H1 (cell line): ENCODE measurements around the gene CTDNEP1. TPM values are rescaled to one million over a fixed set of nuclear protein-coding genes. Genes with fewer than 3 reads are reported as not detected.

Source experiments
- CTCF ChIA-PET: fragments of 300-600 bp; sonication (Branson Sonifier 250); formaldehyde crosslinking; loops from one replicate; lab custom pipeline; 2021; ENCODE audit not compliant: partially characterized antibody; lab: Charles Lee
- POLR2A ChIA-PET: fragments of 300-600 bp; sonication (Branson Sonifier 250); formaldehyde crosslinking; loops from one replicate; lab custom pipeline; 2021; ENCODE audit warnings: inconsistent platforms; ENCODE audit not compliant: partially characterized antibody; lab: Charles Lee
- DNase-seq, 2 experiments: peaks; one replicate each; pipeline versions ENCODE4 v3.0.0 to v3.0.0-alpha.2; 2010 to 2022; ENCODE audit warnings: low spot score in 2 of 2, low read depth in 1 of 2, mixed read lengths in 1 of 2
- FAIRE-seq: peaks from 2 replicates; lab custom pipeline; 2011; peaks lifted over from hg19 to GRCh38; lab: Jason Lieb, UNC
- H2AFZ ChIP-seq: 2 replicates; pipeline ENCODE4 v1.8.1; 2012; ENCODE audit warnings: low read length, inconsistent platforms
- H2AK5ac ChIP-seq: 2 replicates; pipeline ENCODE4 v1.6.1; 2013; ENCODE audit warnings: low read depth, low read length
- H2BK120ac ChIP-seq: replicated peaks from 2 replicates; pipeline ENCODE3; 2013; ENCODE audit warnings: low read depth, low read length, inconsistent platforms
- H2BK12ac ChIP-seq: 2 replicates; pipeline ENCODE4 v1.6.1; 2013; ENCODE audit warnings: low read depth, low read length
- H2BK15ac ChIP-seq: 2 replicates; pipeline ENCODE4 v1.6.1; 2013; ENCODE audit warnings: low read length
- H2BK20ac ChIP-seq: 2 replicates; pipeline ENCODE4 v1.6.1; 2013; ENCODE audit warnings: low read length
- H2BK5ac ChIP-seq: 2 replicates; pipeline ENCODE4 v1.6.1; 2013; ENCODE audit warnings: low read depth, low read length
- H3K14ac ChIP-seq: 2 replicates; pipeline ENCODE4 v1.6.1; 2013; ENCODE audit warnings: inconsistent platforms; ENCODE audit not compliant: insufficient read length
- H3K18ac ChIP-seq: 2 replicates; pipeline ENCODE4 v1.6.1; 2013; ENCODE audit warnings: low read length; ENCODE audit errors: extremely low read depth
- H3K23ac ChIP-seq: 2 replicates; pipeline ENCODE4 v1.6.1; 2013; ENCODE audit warnings: inconsistent platforms; ENCODE audit not compliant: insufficient read length
- H3K23me2 ChIP-seq: 2 replicates; pipeline ENCODE4 v1.6.1; 2013; ENCODE audit warnings: low read depth, low read length
- H3K27ac ChIP-seq: 2 replicates; pipeline ENCODE4 v1.6.1; 2011; ENCODE audit warnings: low read depth, low read length, inconsistent platforms
- H3K27me3 ChIP-seq, 4 experiments: replicated peaks in 1 of 4; 1 replicate in 1 of 4; 2 replicates in 3 of 4; pipeline versions ENCODE4 v1.6.1 to v1.8.1; 2011 to 2013; ENCODE audit warnings: low read length in 3 of 4, mild to moderate bottlenecking in 3 of 4, inconsistent platforms in 2 of 4, mixed read lengths in 2 of 4, moderate library complexity in 1 of 4; ENCODE audit not compliant: control insufficient read depth in 3 of 4, insufficient read depth in 3 of 4; ENCODE audit errors: extremely low read depth in 1 of 4
- H3K36me3 ChIP-seq, 4 experiments: 2 replicates each; pipeline versions ENCODE4 v1.6.1 to v1.8.1; 2011 to 2013; ENCODE audit warnings: mild to moderate bottlenecking in 4 of 4, low read length in 3 of 4, moderate library complexity in 2 of 4, control low read depth in 1 of 4, inconsistent platforms in 1 of 4; ENCODE audit not compliant: insufficient read depth in 4 of 4, control insufficient read depth in 2 of 4
- H3K4ac ChIP-seq: replicated peaks from 2 replicates; pipeline ENCODE3; 2013; ENCODE audit warnings: low read length, low read depth, mixed read lengths, inconsistent platforms; ENCODE audit not compliant: insufficient read length
- H3K4me1 ChIP-seq, 4 experiments: replicated peaks in 1 of 4; 1 replicate in 1 of 4; 2 replicates in 3 of 4; pipeline versions ENCODE4 v1.6.1 to v1.8.1; 2011 to 2013; ENCODE audit warnings: low read length in 3 of 4, inconsistent platforms in 2 of 4, mixed read lengths in 1 of 4; ENCODE audit not compliant: insufficient read depth in 4 of 4, control insufficient read depth in 3 of 4
- H3K4me2 ChIP-seq, 2 experiments: 2 replicates each; pipeline versions ENCODE4 v1.6.1 to v1.8.1; 2011 to 2013; ENCODE audit warnings: low read depth in 2 of 2, low read length in 2 of 2, control low read depth in 1 of 2, inconsistent platforms in 1 of 2, mild to moderate bottlenecking in 1 of 2; ENCODE audit not compliant: insufficient read depth in 1 of 2
- H3K4me3 ChIP-seq, 4 experiments: fragments of 200-600, 300-600 bp in 1 of 4; sonication (generic), shearing (Covaris generic), sonication (Bioruptor Twin) in 1 of 4; 2 replicates each; pipeline versions ENCODE4 v1.5.1 to v1.8.1; 2011 to 2016; ENCODE audit warnings: low read length in 4 of 4, low read depth in 3 of 4, control low read depth in 2 of 4, inconsistent platforms in 2 of 4, mild to moderate bottlenecking in 2 of 4, mixed read lengths in 1 of 4, moderate library complexity in 1 of 4; ENCODE audit not compliant: insufficient read depth in 2 of 4; ENCODE audit errors: extremely low read depth in 1 of 4
- H3K56ac ChIP-seq: replicated peaks from 2 replicates; pipeline ENCODE3; 2013; ENCODE audit warnings: low read depth, mild to moderate bottlenecking, mixed read lengths, low read length, inconsistent platforms; ENCODE audit not compliant: insufficient read length
- H3K79me1 ChIP-seq: 2 replicates; pipeline ENCODE4 v1.6.1; 2013; ENCODE audit warnings: low read depth, low read length, control low read depth
- H3K79me2 ChIP-seq, 2 experiments: 2 replicates each; pipeline versions ENCODE4 v1.6.1 to v1.8.1; 2012 to 2013; ENCODE audit warnings: low read length in 2 of 2, mild to moderate bottlenecking in 2 of 2, inconsistent platforms in 1 of 2; ENCODE audit not compliant: insufficient read depth in 2 of 2, control insufficient read depth in 1 of 2
- H3K9ac ChIP-seq, 4 experiments: replicated peaks in 1 of 4; 1 replicate in 1 of 4; 2 replicates in 3 of 4; pipeline versions ENCODE4 v1.6.1 to v1.8.1; 2011 to 2013; ENCODE audit warnings: low read depth in 3 of 4, low read length in 3 of 4, control low read depth in 2 of 4, mild to moderate bottlenecking in 2 of 4, moderate library complexity in 2 of 4, inconsistent platforms in 1 of 4; ENCODE audit errors: extremely low read depth in 1 of 4
- H3K9me3 ChIP-seq, 2 experiments: 2 replicates each; pipeline versions ENCODE4 v1.6.1 to v1.8.1; 2012 to 2013; ENCODE audit warnings: mild to moderate bottlenecking in 2 of 2, moderate library complexity in 2 of 2, control low read depth in 1 of 2, inconsistent platforms in 1 of 2, low read depth in 1 of 2, low read length in 1 of 2, mixed read lengths in 1 of 2; ENCODE audit not compliant: insufficient read depth in 2 of 2
- H4K20me1 ChIP-seq, 2 experiments: replicated peaks in 1 of 2; 2 replicates each; pipeline versions ENCODE3 to v1.8.1; 2011 to 2013; ENCODE audit warnings: inconsistent platforms in 2 of 2, low read length in 2 of 2, mild to moderate bottlenecking in 1 of 2; ENCODE audit not compliant: insufficient read depth in 2 of 2, control insufficient read depth in 1 of 2
- H4K5ac ChIP-seq: 2 replicates; pipeline ENCODE4 v1.6.1; 2013; ENCODE audit warnings: low read length, low read depth, mixed read lengths, inconsistent platforms; ENCODE audit not compliant: insufficient read length
- H4K8ac ChIP-seq: 2 replicates; pipeline ENCODE4 v1.8.0; 2013; ENCODE audit warnings: mild to moderate bottlenecking, moderate library complexity, low read length, inconsistent platforms; ENCODE audit not compliant: insufficient read depth; ENCODE audit errors: extremely low read depth
- H4K91ac ChIP-seq: replicated peaks from 2 replicates; pipeline ENCODE3; 2013; ENCODE audit warnings: low read length, mixed read lengths, inconsistent platforms; ENCODE audit not compliant: insufficient read length
- EGR1 ChIP-seq: IDR thresholded peaks from 2 replicates; pipeline ENCODE4 v1.6.1; 2011; ENCODE audit warnings: low read depth, low read length, borderline replicate concordance
- KDM1A ChIP-seq: fragments of 200-600, 300-600 bp; sonication (generic); IDR thresholded peaks from 2 replicates; pipeline ENCODE4 v1.7.1; 2016; ENCODE audit warnings: mild to moderate bottlenecking, low read length, borderline replicate concordance
- MAFK ChIP-seq: IDR thresholded peaks from 2 replicates; pipeline ENCODE4 v1.6.1; 2012; ENCODE audit warnings: low read depth, mild to moderate bottlenecking, improper control_type of control experiment, low read length
- SIN3A ChIP-seq, 2 experiments: IDR thresholded peaks in 1 of 2; conservative IDR thresholded peaks in 1 of 2; 2 replicates each; pipeline ENCODE4 v1.6.1; 2011 to 2012; ENCODE audit warnings: low read length in 2 of 2, improper control_type of control experiment in 1 of 2, low read depth in 1 of 2, mild to moderate bottlenecking in 1 of 2
- SP2 ChIP-seq: IDR thresholded peaks from 2 replicates; pipeline ENCODE4 v1.6.1; 2012; ENCODE audit warnings: mild to moderate bottlenecking, low read length, inconsistent platforms
- TAF1 ChIP-seq: IDR thresholded peaks from 2 replicates; pipeline ENCODE4 v1.6.1; 2011; ENCODE audit warnings: mild to moderate bottlenecking, low read depth, low read length
- TAF7 ChIP-seq: optimal IDR thresholded peaks from 2 replicates; pipeline ENCODE3; 2011; ENCODE audit warnings: low read depth, mild to moderate bottlenecking, inconsistent platforms, low read length, moderate library complexity, borderline replicate concordance
- WGBS, 2 experiments: shearing (Covaris generic) in 1 of 2; methylation state at CpG; one replicate each; pipeline versions ENCODE4 v1.1.6 to v1.1.7; 2013 to 2015; ENCODE audit warnings: low lambda C conversion rate in 2 of 2, mixed read lengths in 2 of 2, inconsistent platforms in 1 of 2, low coverage in 1 of 2, missing lambda C conversion rate in 1 of 2; ENCODE audit not compliant: insufficient replicate concordance in 2 of 2, insufficient coverage in 1 of 2, insufficient read length in 1 of 2; ENCODE audit errors: extremely low coverage in 1 of 2, missing lambda C conversion rate in 1 of 2; 5-methylcytosine and 5-hydroxymethylcytosine counted together
- polyA plus RNA-seq, 7 experiments: library from polyadenylated mRNA; depleted of rRNA in 3 of 7; stranded (reverse) in 5 of 7; unstranded in 2 of 7; fragments of >200 nt in 5 of 7; fragments of 200-250 nt in 2 of 7; gene quantifications; 1 replicate in 5 of 7; 2 replicates in 1 of 7; 4 replicates in 1 of 7; pipeline versions ENCODE4 v1.2.1 to v1.2.3, GENCODE V29; 2011 to 2013; ENCODE audit warnings: missing spikeins in 2 of 7, mixed read lengths in 2 of 7
- total RNA-seq: library from RNA; stranded (reverse); fragmentation: NEBNext Ultra II Directional; extraction: Animal tissue kit (Norgen Biotek cat#: 25700); gene quantifications from 2 replicates; pipeline ENCODE4 v1.2.1, GENCODE V29; 2021
- TF ChIP-seq, protein P1 (sequence below): IDR thresholded peaks from 2 replicates; pipeline ENCODE4 v1.6.1; 2011; ENCODE audit warnings: low read length, improper control_type of control experiment

Gene CTDNEP1
- total and polyA plus RNA-seq, 2 of the 8 experiments (the other 6 are each of a cell fraction or from before 2014, with no cell fraction given) = 114 to 123 TPM

DNA sequence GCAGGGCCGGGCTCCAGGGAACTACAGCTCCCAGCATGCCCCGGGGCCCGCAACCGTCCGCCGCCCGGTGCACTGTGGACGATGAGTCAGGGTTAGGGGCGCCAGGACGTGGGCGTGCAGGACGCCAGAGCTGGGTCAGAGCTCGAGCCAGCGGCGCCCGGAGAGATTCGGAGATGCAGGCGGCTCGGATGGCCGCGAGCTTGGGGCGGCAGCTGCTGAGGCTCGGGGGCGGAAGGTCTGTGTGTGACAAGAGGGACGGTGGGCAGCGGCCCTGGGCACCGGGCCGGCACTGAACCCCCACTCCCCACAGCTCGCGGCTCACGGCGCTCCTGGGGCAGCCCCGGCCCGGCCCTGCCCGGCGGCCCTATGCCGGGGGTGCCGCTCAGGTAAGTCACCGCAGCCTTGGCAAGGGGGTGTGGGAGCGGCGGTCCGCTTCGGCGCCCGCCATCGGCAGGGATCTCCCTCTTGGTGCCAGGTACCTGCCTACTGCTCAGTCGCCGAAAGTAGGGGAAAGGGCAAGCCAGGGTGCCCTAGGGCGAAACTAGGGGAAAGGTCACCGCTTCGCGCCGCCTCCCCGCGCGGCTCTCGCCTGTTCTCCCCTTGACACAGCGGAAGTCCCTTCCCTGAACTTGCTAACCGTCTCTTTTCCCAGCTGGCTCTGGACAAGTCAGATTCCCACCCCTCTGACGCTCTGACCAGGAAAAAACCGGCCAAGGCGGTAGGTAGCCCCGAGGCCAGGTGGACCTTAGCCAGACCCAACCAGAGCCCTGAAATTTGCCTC, 31.5 kb downstream of the CTDNEP1 start, which contains the start of the genes ACADVL and DLG4:
Gene ACADVL (plus strand): TSS at position 127 of the 781 bp plus-strand sequence. CDS start 47 bp downstream, at position 174.
Gene DLG4 (minus strand): TSS at position 25 of the 781 bp plus-strand sequence.
- peaks cover 10 to 25% of the 10 kb centered on the region in 2 experiments for H4K20me1 ChIP-seq
- 1% methylated on average over 46 of the region's 63 CpGs; no CpG with 5 or more reads in 1 of the 2 experiments for WGBS, 2 experiments
- TF ChIP-seq SIN3A (conservative IDR thresholded peaks at IDR 0.05 in 1 of 2, IDR thresholded peaks at IDR 0.05 in 1 of 2; ENCODE audit: low read depth in 1 of 2, low read length in 2 of 2) (peak in 1 of 2 experiments; percentile 74; a peak in 2 of 4 replicates), TAF1 (peak; percentile 89), SP2 (no peak), MAFK (peak; percentile 60; the same call in 1 of the 2 replicates), KDM1A (no peak), TAF7 (peak; percentile 22), EGR1 (peak; percentile 95)
- TF ChIP-seq, protein P1, sequence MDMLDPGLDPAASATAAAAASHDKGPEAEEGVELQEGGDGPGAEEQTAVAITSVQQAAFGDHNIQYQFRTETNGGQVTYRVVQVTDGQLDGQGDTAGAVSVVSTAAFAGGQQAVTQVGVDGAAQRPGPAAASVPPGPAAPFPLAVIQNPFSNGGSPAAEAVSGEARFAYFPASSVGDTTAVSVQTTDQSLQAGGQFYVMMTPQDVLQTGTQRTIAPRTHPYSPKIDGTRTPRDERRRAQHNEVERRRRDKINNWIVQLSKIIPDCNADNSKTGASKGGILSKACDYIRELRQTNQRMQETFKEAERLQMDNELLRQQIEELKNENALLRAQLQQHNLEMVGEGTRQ = 0 out of 2 replicates have a peak, but pooled peaks have one; percentile 3

More for the DNA sequence above, 31.5 kb downstream of the CTDNEP1 start, which contains the start of the genes ACADVL and DLG4:
- Histone ChIP-seq H2BK120ac (no peak within 1 kb of the TSS), H2BK5ac (peak within 1 kb of the TSS; percentile 80), H4K8ac (no peak within 1 kb of the TSS; the same call in 1 of the 2 replicates), H3K79me2 (peaks cover 0 to 10% of the 10 kb centered on the region in 2 experiments; a peak in 1 of 4 replicates), H3K4me3 (peak within 1 kb of the TSS; percentile 76 to 93 (median 86)), H2BK15ac (0 out of 2 replicates have a peak within 1 kb of the TSS, but pooled peaks have one; percentile 61), H3K23ac (no peak within 1 kb of the TSS), H3K56ac (peak within 1 kb of the TSS; percentile 1), H3K9ac (peak within 1 kb of the TSS; percentile 26 to 81 (median 70)), H3K18ac (peak within 1 kb of the TSS; percentile 80), H3K23me2 (peaks cover 20% of the 10 kb centered on the region; the same call in 1 of the 2 replicates), H3K9me3 (no peaks in the 10 kb centered on the region), H3K27me3 (no peaks in the 10 kb centered on the region), H3K14ac (no peak within 1 kb of the TSS), H3K79me1 (no peaks in the 10 kb centered on the region; the same call in 1 of the 2 replicates), H3K4ac (peak within 1 kb of the TSS; percentile 39), H2AK5ac (0 out of 2 replicates have a peak within 1 kb of the TSS, but pooled peaks have one; percentile 2), H2BK20ac (0 out of 2 replicates have a peak within 1 kb of the TSS, but pooled peaks have one; percentile 27), H2AFZ (no peak within 1 kb of the TSS), H4K91ac (peak within 1 kb of the TSS; percentile 51), H4K5ac (peak within 1 kb of the TSS; percentile 50), H2BK12ac (peak within 1 kb of the TSS; percentile 71; the same call in 1 of the 2 replicates), H3K27ac (peak within 1 kb of the TSS; percentile 49), H3K36me3 (peaks cover 15 to 33% (median 25%) of the 10 kb centered on the region in 4 experiments; a peak in 7 of 8 replicates), H3K4me2 (peak within 1 kb of the TSS; percentile 73 to 80), H3K4me1 (peaks cover 6 to 36% (median 20%) of the 10 kb centered on the region in 4 experiments)
- ChIA-PET CTCF (interaction anchor here (0.9 to 4.3 kb wide), 12 partner anchors 11 to 377 kb away, joined by 3 to 46 read pairs (median 4); partner anchors contain the start of genes DVL2, GABARAP and PHF23), POLR2A (interaction anchor here (0.7 to 10.7 kb wide), 24 partner anchors 12 to 192 kb away, joined by 3 to 386 read pairs (median 4); partner anchors contain the start of genes CLDN7, CTDNEP1, DVL2 and ELP5)
- FAIRE-seq (no peak), DNase-seq (peak in 1 of 2 experiments; percentile 90)
